Measurements from ENCODE around the gene RRH. TPM values are rescaled to one million over a fixed set of nuclear protein-coding genes. Genes with fewer than 3 reads are reported as not detected.

Gene RRH
- total and polyA plus RNA-seq, 2 of the 4 experiments (the other 2 are of a cell fraction) = 0.05 TPM; not detected in 1

GRCh38 chr4:109847896-109848442, 20.2 kb downstream of the RRH start, which contains the start of gene LRIT3:
TSS of gene LRIT3 (plus strand) at chr4:109848107. CDS start at chr4:109848202, 95 bp downstream.
- no CpG with 5 or more reads among the region's 5 CpGs for WGBS, 2 experiments (ENCODE audit: extremely low coverage in 2 of 2, insufficient read length in 1 of 2)
- in situ Hi-C loops (cut with MboI; ENCODE audit: low sequenced_read_pairs) = no loop called here
- BruUV-seq (replicated peaks) = no TSS peak

More at GRCh38 chr4:109847896-109848442, 20.2 kb downstream of the RRH start, which contains the start of gene LRIT3:
- Histone ChIP-seq H2BK20ac (ENCODE audit: low read depth, low read length) (no peak within 1 kb of the TSS), H4K8ac (ENCODE audit: low read depth in 2 of 2, low read length in 2 of 2) (no peak within 1 kb of the TSS), H3K27me3 (ENCODE audit: control insufficient read depth, insufficient read depth, low read length) (peaks cover 3% of the 10 kb centered on the region), H3K23ac (ENCODE audit: low read depth, low read length) (no peak within 1 kb of the TSS), H2BK120ac (ENCODE audit: low read depth, low read length) (no peak within 1 kb of the TSS), H4K5ac (ENCODE audit: low read depth, low read length) (no peak within 1 kb of the TSS), H3K14ac (replicated peaks; ENCODE audit: low read depth, low read length) (no peak within 1 kb of the TSS), H4K20me1 (ENCODE audit: insufficient read depth, low read length) (no peaks in the 10 kb centered on the region), H3K27ac (ENCODE audit: insufficient read depth, low read length) (no peak within 1 kb of the TSS), H3K56ac (ENCODE audit: extremely low read depth, insufficient read depth, low read length) (no peak within 1 kb of the TSS), H3K4me1 (ENCODE audit: control insufficient read depth, insufficient read depth, low read length) (no peaks in the 10 kb centered on the region), H2AK5ac (ENCODE audit: low read depth, low read length) (no peak within 1 kb of the TSS), H3K79me1 (ENCODE audit: low read depth in 1 of 2, low read length in 2 of 2) (no peaks in the 10 kb centered on the region), H3K36me3 (ENCODE audit: control insufficient read depth, insufficient read depth, low read length) (no peaks in the 10 kb centered on the region), H2BK5ac (ENCODE audit: low read depth, low read length, poor library complexity, severe bottlenecking) (no peak within 1 kb of the TSS), H3K4me2 (ENCODE audit: low read depth, low read length) (no peak within 1 kb of the TSS), H4K91ac (ENCODE audit: insufficient read depth, low read depth, low read length) (no peak within 1 kb of the TSS), H3K9me1 (ENCODE audit: insufficient read depth, low read length) (no peaks in the 10 kb centered on the region), H2AFZ (replicated peaks; ENCODE audit: low read length, poor library complexity) (no peak within 1 kb of the TSS), H3K18ac (ENCODE audit: low read depth, low read length) (no peak within 1 kb of the TSS), H2BK15ac (ENCODE audit: low read depth, low read length) (no peak within 1 kb of the TSS), H2AK9ac (replicated peaks; ENCODE audit: low read depth, low read length, poor library complexity) (no peak within 1 kb of the TSS), H3K4ac (ENCODE audit: low read depth, low read length) (no peak within 1 kb of the TSS), H3K9me3 (ENCODE audit: control insufficient read depth, insufficient read depth, low read length) (no peaks in the 10 kb centered on the region), H3K4me3 (ENCODE audit: insufficient read depth, low read depth, low read length) (no peak within 1 kb of the TSS), H3K9ac (ENCODE audit: low read depth, low read length) (no peak within 1 kb of the TSS)
- intact Hi-C loops (cut with micrococcal nuclease) (no loop called here), dilution Hi-C loops (cut with HindIII; ENCODE audit: low sequenced_read_pairs, unreplicated experiment) (no loop called here)
- TF ChIP-seq CHD1 (IDR thresholded peaks at IDR 0.05; ENCODE audit: low read depth, low read length) (no peak), MXI1 (IDR thresholded peaks at IDR 0.05; ENCODE audit: borderline replicate concordance, low read depth, low read length) (no peak)
- DNase-seq = no peak
- no peak for ATAC-seq (ENCODE audit: low read depth)
- ChIA-PET POLR2A (ENCODE audit: unreplicated experiment) (no interaction called here), CTCF (interaction anchor here (0.5 kb wide), 1 partner anchor 124 kb away, joined by 5 read pairs; no protein-coding TSS in a partner anchor)
